Karpas-422 (cell line): ENCODE results near the gene FTCD. TPM values are rescaled to one million over a fixed set of nuclear protein-coding genes. Genes with fewer than 3 reads are reported as not detected.

Experiments
- DNase-seq: peaks from one replicate; pipeline ENCODE4 v3.0.0-alpha.2; 2015
- H2AFZ ChIP-seq: fragments of 200-600 bp; sonication (generic); 2 replicates; pipeline ENCODE4 v1.6.1; 2014; ENCODE audit warnings: antibody characterized with exemption, low read length, mixed read lengths
- H3K27ac ChIP-seq: fragments of 200-600 bp; sonication (generic); 2 replicates; pipeline ENCODE4 v1.5.1; 2014; ENCODE audit warnings: mild to moderate bottlenecking, low read length, moderate library complexity
- H3K27me3 ChIP-seq: fragments of 200-600 bp; sonication (generic); 2 replicates; pipeline ENCODE4 v1.6.1; 2014; ENCODE audit warnings: low read length, mixed read lengths
- H3K36me3 ChIP-seq: fragments of 200-600 bp; sonication (generic); 2 replicates; pipeline ENCODE4 v1.6.1; 2014; ENCODE audit warnings: low read length, mixed read lengths; ENCODE audit not compliant: insufficient read depth
- H3K4me1 ChIP-seq: fragments of 200-600 bp; sonication (generic); 2 replicates; pipeline ENCODE4 v1.6.1; 2014; ENCODE audit warnings: mild to moderate bottlenecking, low read length, mixed read lengths
- H3K4me2 ChIP-seq: fragments of 200-600 bp; sonication (generic); 2 replicates; pipeline ENCODE4 v1.6.1; 2014; ENCODE audit warnings: low read length, low read depth, mild to moderate bottlenecking; ENCODE audit not compliant: poor library complexity, severe bottlenecking
- H3K4me3 ChIP-seq: fragments of 200-600 bp; sonication (generic); 2 replicates; pipeline ENCODE4 v1.5.1; 2014; ENCODE audit warnings: mild to moderate bottlenecking, antibody characterized with exemption, low read length, mixed read lengths
- H3K79me2 ChIP-seq: fragments of 200-600 bp; sonication (generic); 2 replicates; pipeline ENCODE4 v1.6.1; 2014; ENCODE audit warnings: mild to moderate bottlenecking, low read length, mixed read lengths
- H3K9ac ChIP-seq: fragments of 200-600 bp; sonication (generic); 2 replicates; pipeline ENCODE4 v1.6.0; 2014; ENCODE audit warnings: low read length
- H3K9me2 ChIP-seq: fragments of 200-600 bp; sonication (generic), shearing (Covaris generic); replicated peaks from 2 replicates; pipeline ENCODE4 v1.6.0; 2014; ENCODE audit warnings: mild to moderate bottlenecking, low read length, moderate library complexity; ENCODE audit not compliant: insufficient read depth
- H3K9me3 ChIP-seq: fragments of 300-700, 200-600 bp; sonication (generic); 2 replicates; pipeline ENCODE4 v1.6.1; 2014; ENCODE audit warnings: low read length, mixed read lengths
- H4K20me1 ChIP-seq: fragments of 200-600 bp; sonication (generic); 2 replicates; pipeline ENCODE4 v1.6.1; 2014; ENCODE audit warnings: mild to moderate bottlenecking, antibody characterized with exemption, low read length, low read depth; ENCODE audit not compliant: insufficient read depth
- total RNA-seq: library from RNA; depleted of rRNA; stranded (reverse); fragments of >200 nt; shearing (Covaris generic); gene quantifications from 2 replicates; pipeline ENCODE4 v1.2.3, GENCODE V29; 2014; ENCODE audit warnings: low replicate concordance

Gene FTCD
- total RNA-seq, 1 experiment from 2014 or later, result not detected

DNA sequence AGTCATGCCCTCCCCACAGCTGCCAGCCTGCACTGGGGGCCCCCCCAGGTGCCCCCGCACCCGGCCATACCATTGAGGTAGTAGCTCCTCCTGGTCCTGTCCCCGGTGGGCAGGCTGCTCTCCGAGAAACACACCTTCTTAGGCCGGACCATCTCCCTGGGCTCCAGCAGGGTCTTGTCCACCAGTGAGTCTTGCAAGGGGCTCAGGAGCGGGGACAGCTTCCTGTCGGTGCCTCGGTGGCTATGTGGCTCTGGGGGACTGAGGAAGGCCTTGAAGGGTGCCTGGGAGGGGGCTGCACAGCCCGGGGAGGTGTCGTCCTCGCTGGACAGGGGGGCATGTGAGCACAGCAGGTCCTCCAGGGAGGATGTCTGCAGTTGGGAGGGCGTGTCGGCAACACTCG, 12.9 kb upstream of the FTCD start:
- H3K9me2 ChIP-seq, result no peaks in the 10 kb centered on the region
- H4K20me1 ChIP-seq, result no peaks in the 10 kb centered on the region
- H3K27ac ChIP-seq, result no peak overlapping the region
- H3K9ac ChIP-seq, result no peak overlapping the region
- H3K36me3 ChIP-seq, result no peaks in the 10 kb centered on the region
- H3K4me2 ChIP-seq, result no peak overlapping the region
- DNase-seq, result no peak
- H3K4me1 ChIP-seq, result peaks cover 17% of the 10 kb centered on the region
- no peak overlapping the region for H3K4me3 ChIP-seq
- no peak overlapping the region for H2AFZ ChIP-seq
- no peaks in the 10 kb centered on the region for H3K79me2 ChIP-seq
- H3K27me3 ChIP-seq, result no peaks in the 10 kb centered on the region
- no peaks in the 10 kb centered on the region for H3K9me3 ChIP-seq

DNA sequence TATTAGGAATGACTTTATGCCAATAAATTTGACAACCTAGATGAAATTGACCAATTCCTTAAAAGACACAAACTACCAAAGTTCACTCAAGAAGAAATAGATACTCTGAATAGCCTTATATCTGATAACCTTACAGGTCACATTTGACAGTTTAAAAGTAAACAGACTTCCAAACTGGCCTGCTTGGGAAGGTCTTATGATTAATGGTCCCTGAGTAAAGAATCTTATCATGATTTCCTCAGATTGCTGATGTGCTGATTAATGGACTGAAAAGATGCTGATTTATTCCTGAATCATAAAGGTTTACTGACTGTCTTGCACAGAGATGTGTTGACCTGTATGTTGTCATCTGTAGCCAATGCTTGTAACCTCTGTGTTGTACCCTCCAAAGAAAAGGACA, 9.7 kb upstream of the FTCD start:
- Histone ChIP-seq H3K27ac (no peak overlapping the region), H3K4me1 (no peaks in the 10 kb centered on the region), H3K27me3 (no peaks in the 10 kb centered on the region), H3K9ac (no peak overlapping the region), H3K4me3 (no peak overlapping the region), H3K4me2 (no peak overlapping the region), H3K36me3 (no peaks in the 10 kb centered on the region), H4K20me1 (no peaks in the 10 kb centered on the region), H3K9me3 (no peaks in the 10 kb centered on the region), H3K79me2 (no peaks in the 10 kb centered on the region), H2AFZ (no peak overlapping the region), H3K9me2 (no peaks in the 10 kb centered on the region)
- DNase-seq, result no peak

GRCh38 chr21:46163380-46163779, 8.0 kb upstream of the FTCD start:
- DNase-seq, result no peak
- Histone ChIP-seq H4K20me1 (no peaks in the 10 kb centered on the region), H3K36me3 (no peaks in the 10 kb centered on the region), H3K4me1 (no peaks in the 10 kb centered on the region), H3K27ac (no peak overlapping the region), H2AFZ (no peak overlapping the region), H3K9me2 (no peaks in the 10 kb centered on the region), H3K79me2 (no peaks in the 10 kb centered on the region), H3K9ac (no peak overlapping the region), H3K9me3 (no peaks in the 10 kb centered on the region), H3K4me2 (no peak overlapping the region), H3K4me3 (no peak overlapping the region), H3K27me3 (no peaks in the 10 kb centered on the region)

DNA sequence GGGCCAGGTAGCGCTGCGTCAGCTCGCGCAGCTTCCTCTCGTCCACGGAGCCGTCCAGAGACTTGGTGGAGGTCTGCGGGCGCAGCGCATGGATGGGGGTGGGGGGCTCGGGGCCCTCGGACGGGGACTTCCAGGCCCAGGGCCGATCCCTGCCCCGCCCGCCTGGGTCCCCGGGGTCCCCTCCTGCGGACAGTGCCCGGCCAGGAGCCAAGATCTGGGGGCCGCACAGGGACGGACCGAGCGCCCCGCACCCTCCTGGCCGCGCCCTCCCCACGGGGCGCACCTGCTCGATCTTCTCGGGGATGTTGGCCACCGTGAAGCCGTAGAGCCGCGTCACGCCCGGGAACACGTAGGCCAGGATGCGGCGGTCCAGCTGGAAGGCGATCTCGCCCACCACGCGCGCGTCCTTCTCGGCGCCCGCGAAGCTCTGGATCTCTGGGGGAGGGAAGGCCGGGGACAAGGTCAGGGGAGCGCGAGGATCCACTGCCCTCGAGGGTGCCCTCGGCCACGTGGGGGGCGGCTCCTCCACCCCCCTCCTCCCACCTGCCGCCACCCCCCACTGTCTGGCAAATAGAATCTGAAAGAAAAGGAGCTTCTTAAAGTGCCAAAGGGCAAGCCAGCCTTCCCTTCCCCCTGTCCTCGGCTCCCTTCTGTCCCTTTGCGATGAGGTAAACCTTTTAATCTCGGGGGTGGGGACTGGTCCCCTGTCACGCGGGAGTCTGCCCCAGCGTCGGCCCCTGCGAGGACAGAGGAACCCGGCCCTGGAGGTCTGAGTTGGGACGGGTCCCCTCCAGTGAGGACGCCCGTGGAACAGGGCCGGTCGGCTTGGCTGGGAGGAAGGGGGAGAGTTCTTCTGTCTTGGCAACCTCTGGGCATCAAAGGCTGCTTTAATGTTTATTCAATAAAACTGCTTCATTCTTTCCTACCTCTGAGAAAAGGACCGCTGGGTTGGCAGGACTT, 6.5 kb upstream of the FTCD start:
- DNase-seq, result no peak
- H3K36me3 ChIP-seq, result no peaks in the 10 kb centered on the region
- no peak overlapping the region for H3K4me2 ChIP-seq
- no peak overlapping the region for H3K27ac ChIP-seq
- no peak overlapping the region for H3K4me3 ChIP-seq
- no peaks in the 10 kb centered on the region for H4K20me1 ChIP-seq
- no peaks in the 10 kb centered on the region for H3K4me1 ChIP-seq
- no peaks in the 10 kb centered on the region for H3K9me2 ChIP-seq
- H3K9me3 ChIP-seq, result no peaks in the 10 kb centered on the region
- no peak overlapping the region for H2AFZ ChIP-seq
- H3K79me2 ChIP-seq, result no peaks in the 10 kb centered on the region
- H3K27me3 ChIP-seq, result no peaks in the 10 kb centered on the region
- no peak overlapping the region for H3K9ac ChIP-seq

DNA sequence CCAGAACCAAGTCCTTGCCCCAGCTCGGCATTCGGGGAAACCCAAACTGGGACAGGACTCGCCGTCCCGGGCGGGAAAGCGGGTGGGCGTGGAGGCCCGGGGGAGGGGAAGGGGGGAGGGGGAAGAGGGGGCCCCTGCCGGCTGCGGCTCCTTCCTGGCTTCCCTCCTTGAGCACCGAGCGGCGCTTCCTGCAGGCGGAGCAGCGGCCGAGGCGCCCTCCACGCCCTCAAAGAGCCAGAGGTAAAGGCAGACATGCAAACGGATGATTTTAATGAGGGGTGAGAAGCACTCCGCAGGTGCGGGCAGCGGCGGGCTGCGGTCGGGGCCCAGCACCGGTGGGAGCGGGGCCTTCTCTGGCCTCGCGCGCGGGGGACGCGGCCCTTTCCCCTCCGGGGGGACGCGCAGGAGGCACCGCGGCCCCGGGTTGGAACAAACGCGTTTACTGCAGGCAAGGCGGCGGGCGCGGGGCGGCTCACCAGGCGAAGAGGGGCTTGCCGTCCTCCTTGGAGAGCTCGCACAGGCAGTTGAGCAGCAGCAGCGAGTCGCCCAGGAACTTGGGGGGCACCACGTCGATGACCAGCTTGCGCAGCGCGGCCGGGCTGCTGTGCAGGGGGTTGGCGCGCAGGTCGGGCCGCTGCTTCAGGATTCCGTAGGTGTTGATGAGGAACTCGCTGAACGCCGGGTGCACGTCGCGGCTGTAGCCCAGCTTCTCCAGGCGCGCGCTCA, 5.7 kb upstream of the FTCD start:
- no peak for DNase-seq
- H3K4me1 ChIP-seq, result no peaks in the 10 kb centered on the region
- H3K27ac ChIP-seq, result no peak overlapping the region
- no peak overlapping the region for H3K4me2 ChIP-seq
- no peak overlapping the region for H3K4me3 ChIP-seq
- no peaks in the 10 kb centered on the region for H3K27me3 ChIP-seq
- no peaks in the 10 kb centered on the region for H4K20me1 ChIP-seq
- H3K79me2 ChIP-seq, result no peaks in the 10 kb centered on the region
- no peaks in the 10 kb centered on the region for H3K9me2 ChIP-seq
- H3K9me3 ChIP-seq, result no peaks in the 10 kb centered on the region
- H3K9ac ChIP-seq, result no peak overlapping the region
- H2AFZ ChIP-seq, result no peak overlapping the region
- H3K36me3 ChIP-seq, result no peaks in the 10 kb centered on the region

DNA sequence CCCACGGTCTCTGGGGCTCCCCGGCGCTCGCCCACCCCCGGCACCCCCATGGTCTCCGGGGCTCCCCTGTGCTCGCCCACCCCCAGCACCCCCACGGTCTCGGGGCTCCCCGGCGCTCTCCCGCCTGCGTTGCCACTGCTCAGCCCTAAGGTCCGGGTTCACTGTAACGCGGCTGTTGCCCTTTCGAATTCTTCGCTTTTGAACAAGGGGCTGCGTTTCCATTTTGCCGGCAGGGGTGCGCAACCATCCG, 5.2 kb upstream of the FTCD start:
- Histone ChIP-seq H3K9me2 (no peaks in the 10 kb centered on the region), H3K9me3 (no peaks in the 10 kb centered on the region), H3K4me2 (no peak overlapping the region), H3K4me3 (no peak overlapping the region), H3K27ac (no peak overlapping the region), H3K27me3 (no peaks in the 10 kb centered on the region), H3K36me3 (no peaks in the 10 kb centered on the region), H3K79me2 (no peaks in the 10 kb centered on the region), H3K9ac (no peak overlapping the region), H3K4me1 (no peaks in the 10 kb centered on the region), H4K20me1 (no peaks in the 10 kb centered on the region), H2AFZ (no peak overlapping the region)
- DNase-seq, result no peak

- H3K4me2 ChIP-seq, result no peak overlapping the region
- no peaks in the 10 kb centered on the region for H3K4me1 ChIP-seq
- no peak overlapping the region for H3K4me3 ChIP-seq
- no peaks in the 10 kb centered on the region for H3K36me3 ChIP-seq
- no peaks in the 10 kb centered on the region for H3K79me2 ChIP-seq
- no peaks in the 10 kb centered on the region for H3K27me3 ChIP-seq
- no peak overlapping the region for H3K9ac ChIP-seq
- no peak for DNase-seq
- no peaks in the 10 kb centered on the region for H4K20me1 ChIP-seq
- H3K9me2 ChIP-seq, result no peaks in the 10 kb centered on the region
- H2AFZ ChIP-seq, result no peak overlapping the region
- no peaks in the 10 kb centered on the region for H3K9me3 ChIP-seq
- H3K27ac ChIP-seq, result no peak overlapping the region
Observed at GRCh38 chr21:46159841-46160656, 4.7 kb upstream of the FTCD start.

GRCh38 chr21:46159390-46159789, 4.0 kb upstream of the FTCD start:
- no peaks in the 10 kb centered on the region for H3K9me3 ChIP-seq
- H3K4me3 ChIP-seq, result no peak overlapping the region
- H3K27ac ChIP-seq, result no peak overlapping the region
- no peaks in the 10 kb centered on the region for H3K9me2 ChIP-seq
- H3K27me3 ChIP-seq, result no peaks in the 10 kb centered on the region
- H3K79me2 ChIP-seq, result no peaks in the 10 kb centered on the region
- no peak overlapping the region for H3K9ac ChIP-seq
- H3K4me2 ChIP-seq, result no peak overlapping the region
- H3K36me3 ChIP-seq, result no peaks in the 10 kb centered on the region
- H4K20me1 ChIP-seq, result no peaks in the 10 kb centered on the region
- DNase-seq, result no peak
- no peak overlapping the region for H2AFZ ChIP-seq
- no peaks in the 10 kb centered on the region for H3K4me1 ChIP-seq
